Stimulated activated CD4-positive, alpha-beta T cell treated with anti-CD3 and anti-CD28 coated beads, Interleukin-2, amount 100 ng/mL, for 24 hours (primary cell): Measurements from ENCODE around the gene HSPA2.

ENCODE experiments used
- DNase-seq, 2 donors: peaks; one replicate each; pipeline ENCODE4 v3.0.0-alpha.2; 2020

The HSPA2 gene

GRCh38 chr14:64540208-64541202 lies at the start of gene HSPA2:
HSPA2 (plus strand) TSS chr14:64540741; CDS start chr14:64540850, 109 bp downstream.
- peak; percentile 93 to 97 for DNase-seq

- DNase-seq, result no peak
Observed at GRCh38 chr14:64491637-64492036, 48.9 kb upstream of the HSPA2 start.

- DNase-seq, result no peak
Observed at GRCh38 chr14:64493455-64493854, 47.1 kb upstream of the HSPA2 start.

GRCh38 chr14:64495252-64495651 lies 45.3 kb upstream of the HSPA2 start:
- DNase-seq, result no peak

- no peak for DNase-seq
Observed at GRCh38 chr14:64496764-64497163, 43.8 kb upstream of the HSPA2 start.

- no peak for DNase-seq
Observed at GRCh38 chr14:64500088-64500487, 40.5 kb upstream of the HSPA2 start.

- DNase-seq, result no peak
Observed at GRCh38 chr14:64501411-64502171, 39.0 kb upstream of the HSPA2 start.

GRCh38 chr14:64502456-64502855 lies 38.1 kb upstream of the HSPA2 start:
- no peak for DNase-seq

- DNase-seq, result peak; percentile 31 to 32
Observed at GRCh38 chr14:64502887-64503433, 37.6 kb upstream of the HSPA2 start.

GRCh38 chr14:64503434-64504309 lies 36.9 kb upstream of the HSPA2 start, which contains the start of gene ZBTB25:
ZBTB25 (minus strand) TSS chr14:64503838; CDS start chr14:64490533, 13,305 bp downstream.
- peak; percentile 92 to 94 for DNase-seq

GRCh38 chr14:64504310-64504896 lies 36.1 kb upstream of the HSPA2 start, which contains the start of gene ZBTB1:
ZBTB1 (plus strand) TSS chr14:64504770; CDS start chr14:64521505, 16,735 bp downstream.
- peak; percentile 86 to 88 for DNase-seq

- peak; percentile 86 to 89 for DNase-seq
Observed at GRCh38 chr14:64504897-64505794, 35.4 kb upstream of the HSPA2 start.

- no peak for DNase-seq
Observed at GRCh38 chr14:64506721-64507120, 33.8 kb upstream of the HSPA2 start.

- DNase-seq, result peak; percentile 40 to 45
Observed at GRCh38 chr14:64507376-64508156, 33.0 kb upstream of the HSPA2 start.

GRCh38 chr14:64508215-64508776 lies 32.2 kb upstream of the HSPA2 start:
- no peak for DNase-seq

GRCh38 chr14:64509036-64509435 lies 31.5 kb upstream of the HSPA2 start:
- DNase-seq, result no peak

- peak; percentile 65 to 74 for DNase-seq
Observed at GRCh38 chr14:64510825-64511671, 29.5 kb upstream of the HSPA2 start.

GRCh38 chr14:64513271-64513670 lies 27.3 kb upstream of the HSPA2 start:
- DNase-seq, result no peak
